Measurements from ENCODE around the gene SINHCAF.

SINHCAF gene

GRCh38 chr12:31231611-31232360, 94.2 kb downstream of the SINHCAF start:
- no peak for DNase-seq
